K562 (cell line): ENCODE results near the gene JPH2. TPM values are rescaled to one million over a fixed set of nuclear protein-coding genes. Genes with fewer than 3 reads are reported as not detected.

ENCODE experiments used
- ATAC-seq: fragments of 200-7000 bp; cut with Tn5 transposase; 3 replicates; pipeline ENCODE4 v1.9.1; 2020; ENCODE audit warnings: moderate library complexity
- BruUV-seq: library from RNA; stranded (reverse); fragments of 400-500 nt; replicated peaks from 2 replicates; lab custom pipeline; 2021; lab: Mats Ljungman, UMichigan
- CTCF ChIA-PET: fragments of 300-600 bp; formaldehyde crosslinking; extraction: SDS; loops from one replicate; lab custom pipeline; 2021; ENCODE audit warnings: low intra/inter-chr PET ratio; lab: Yijun Ruan, JAX
- POLR2A ChIA-PET: fragments of 300-600, 350-650 bp; sonication (Branson Sonifier 250); formaldehyde crosslinking; extraction: SDS; loops from one replicate; lab custom pipeline; 2021; ENCODE audit warnings: antibody characterized with exemption, inconsistent platforms; lab: Yijun Ruan, JAX
- DNase-seq, 4 experiments: peaks; one replicate each; pipeline versions ENCODE4 v3.0.0 to v3.0.0-alpha.2; 2011 to 2018; ENCODE audit warnings: low spot score in 3 of 4, mixed read lengths in 3 of 4; ENCODE audit errors: extremely low read depth in 1 of 4
- FAIRE-seq: peaks from 2 replicates; lab custom pipeline; 2011; peaks lifted over from hg19 to GRCh38; lab: Jason Lieb, UNC
- H2AFZ ChIP-seq: 2 replicates; pipeline ENCODE4 v1.6.0; 2011; ENCODE audit warnings: low read depth, low read length, control low read depth, inconsistent platforms
- H3K27ac ChIP-seq: fragments of 200-600 bp; 3 replicates; pipeline ENCODE4 v1.8.0; 2011; ENCODE audit warnings: low read depth, mild to moderate bottlenecking, control low read depth, inconsistent platforms, low read length, moderate library complexity, mixed read lengths; ENCODE audit errors: extremely low read depth
- H3K27me3 ChIP-seq, 2 experiments: fragments of 300-600 bp in 1 of 2; 2 replicates in 1 of 2; 3 replicates in 1 of 2; pipeline versions ENCODE4 v1.6.0 to v1.8.0; 2011; ENCODE audit warnings: inconsistent platforms in 2 of 2, low read length in 2 of 2, mild to moderate bottlenecking in 1 of 2, mixed read lengths in 1 of 2, moderate library complexity in 1 of 2; ENCODE audit not compliant: control insufficient read depth in 2 of 2, insufficient read depth in 2 of 2
- H3K36me3 ChIP-seq: fragments of 300-600 bp; 3 replicates; pipeline ENCODE4 v1.8.0; 2011; ENCODE audit warnings: mild to moderate bottlenecking, low read length, inconsistent platforms; ENCODE audit not compliant: control insufficient read depth, insufficient read depth
- H3K4me1 ChIP-seq, 2 experiments: fragments of 200-600 bp in 1 of 2; replicated peaks in 1 of 2; 2 replicates in 1 of 2; 3 replicates in 1 of 2; pipeline versions ENCODE4 v1.5.1 to v1.8.0; 2011; ENCODE audit warnings: inconsistent platforms in 2 of 2, low read length in 2 of 2, mild to moderate bottlenecking in 1 of 2, mixed read lengths in 1 of 2, moderate library complexity in 1 of 2; ENCODE audit not compliant: control insufficient read depth in 2 of 2, insufficient read depth in 2 of 2
- H3K4me2 ChIP-seq: 2 replicates; pipeline ENCODE4 v1.6.1; 2011; ENCODE audit warnings: low read length, control low read depth, inconsistent platforms, mixed read lengths; ENCODE audit not compliant: insufficient read depth
- H3K4me3 ChIP-seq: fragments of 200-600 bp; sonication (generic), shearing (Covaris generic); 2 replicates; pipeline ENCODE4 v1.5.1; 2016; ENCODE audit warnings: control low read depth, inconsistent platforms
- H3K79me2 ChIP-seq: fragments of 200-600 bp; 3 replicates; pipeline ENCODE4 v1.8.0; 2011; ENCODE audit warnings: low read length, inconsistent platforms; ENCODE audit not compliant: control insufficient read depth, insufficient read depth
- H3K9ac ChIP-seq, 2 experiments: 2 replicates each; pipeline versions ENCODE4 v1.6.0 to v1.6.1; 2011; ENCODE audit warnings: low read depth in 2 of 2, low read length in 2 of 2, control low read depth in 1 of 2, inconsistent platforms in 1 of 2, mild to moderate bottlenecking in 1 of 2, mixed read lengths in 1 of 2; ENCODE audit not compliant: insufficient read depth in 1 of 2
- H3K9me1 ChIP-seq: one replicate; pipeline ENCODE4 v1.6.0; 2011; ENCODE audit warnings: inconsistent platforms, mild to moderate bottlenecking, low read length, moderate library complexity; ENCODE audit not compliant: control insufficient read depth, insufficient read depth
- H3K9me3 ChIP-seq: replicated peaks from 2 replicates; pipeline ENCODE4 v1.5.1; 2011; ENCODE audit warnings: low read depth, low read length, inconsistent platforms; ENCODE audit not compliant: control insufficient read depth, insufficient read depth
- H4K20me1 ChIP-seq: replicated peaks from 2 replicates; pipeline ENCODE4 v1.6.1; 2011; ENCODE audit warnings: low read length, inconsistent platforms, mixed read lengths; ENCODE audit not compliant: control insufficient read depth, insufficient read depth
- ARID1B ChIP-seq: fragments of 450-650 bp; IDR thresholded peaks from 2 replicates; pipeline ENCODE4 v1.6.1; 2016; ENCODE audit warnings: antibody characterized with exemption, mild to moderate bottlenecking, inconsistent platforms
- CTBP1 ChIP-seq: fragments of 450-650 bp; IDR thresholded peaks from 2 replicates; pipeline ENCODE4 v1.6.1; 2016; ENCODE audit warnings: borderline replicate concordance
- ELK1 ChIP-seq: sonication (generic); formaldehyde crosslinking; IDR thresholded peaks from 2 replicates; pipeline ENCODE4 v1.8.1; 2022; ENCODE audit warnings: missing genetic modification reagents
- ETV1 ChIP-seq: fragments of 450-650 bp; conservative IDR thresholded peaks from 2 replicates; pipeline ENCODE4 v1.6.1; 2016; ENCODE audit warnings: missing genetic modification characterization, control low read depth, low read depth, missing compliant biosample characterization
- ILK ChIP-seq: fragments of 450-650 bp; IDR thresholded peaks from 2 replicates; pipeline ENCODE4 v1.6.1; 2016; ENCODE audit warnings: missing genetic modification characterization, low read depth, mild to moderate bottlenecking, missing compliant biosample characterization, moderate library complexity, borderline replicate concordance
- MCM3 ChIP-seq: fragments of 450-650 bp; IDR thresholded peaks from 2 replicates; pipeline ENCODE4 v1.6.1; 2016
- NFE2 ChIP-seq: IDR thresholded peaks from 2 replicates; pipeline ENCODE4 v1.6.1; 2014; ENCODE audit warnings: antibody characterized with exemption, low read depth
- NFRKB ChIP-seq: fragments of 450-650 bp; IDR thresholded peaks from 2 replicates; pipeline ENCODE4 v1.6.1; 2016; ENCODE audit warnings: low read depth
- PURB ChIP-seq: sonication (generic); formaldehyde crosslinking; IDR thresholded peaks from 2 replicates; pipeline ENCODE4 v1.9.0; 2021; ENCODE audit warnings: low read depth, mild to moderate bottlenecking, missing genetic modification reagents
- SIN3A ChIP-seq, 2 experiments: fragments of 150-350 bp in 1 of 2; IDR thresholded peaks; 2 replicates each; pipeline ENCODE4 v1.6.1; 2011 to 2016; ENCODE audit warnings: borderline replicate concordance in 2 of 2, low read depth in 2 of 2, low read length in 2 of 2, mild to moderate bottlenecking in 2 of 2, moderate library complexity in 2 of 2; ENCODE audit not compliant: control insufficient read depth in 1 of 2
- SIRT6 ChIP-seq: IDR thresholded peaks from one replicate; pipeline ENCODE4 v1.6.1; 2012; ENCODE audit warnings: low read depth, mild to moderate bottlenecking, control low read depth, inconsistent platforms, low read length, moderate library complexity
- TBL1XR1 ChIP-seq, 2 experiments: IDR thresholded peaks; 2 replicates each; pipeline ENCODE4 v1.6.1; 2012; ENCODE audit warnings: improper control_type of control experiment in 2 of 2, low read length in 2 of 2, mild to moderate bottlenecking in 1 of 2
- ZNF707 ChIP-seq: fragments of 250-450 bp; sonication (Bioruptor Pico); conservative IDR thresholded peaks from 2 replicates; pipeline ENCODE4 v1.8.0; 2022; ENCODE audit warnings: inconsistent platforms, mild to moderate bottlenecking, moderate library complexity
- WGBS: fragments of 100-300 bp; shearing (Covaris generic); methylation state at CpG from one replicate; pipeline ENCODE4 v1.1.6; 2016; ENCODE audit warnings: low coverage, mixed read lengths; ENCODE audit not compliant: insufficient coverage; ENCODE audit errors: missing lambda C conversion rate; 5-methylcytosine and 5-hydroxymethylcytosine counted together
- in situ Hi-C: fragments of 300-500 bp; cut with MboI; formaldehyde crosslinking; loops from 4 replicates; pipeline ENCODE4 v1.15.0; 2018; ENCODE audit warnings: inconsistent platforms, mixed read lengths
- intact Hi-C: fragments of 100-400 bp; cut with micrococcal nuclease; formaldehyde crosslinking; loops from 2 replicates; pipeline ENCODE4 v1.14.2; 2022
- polyA plus RNA-seq, 8 experiments: library from polyadenylated mRNA; depleted of rRNA in 4 of 8; stranded (reverse) in 5 of 8; unstranded in 3 of 8; fragments of >200 nt; fragmentation: Nextera tagmentation in 2 of 8; fragmentation: Illumina TruSeq in 1 of 8; extraction: Ambion mirVana in 2 of 8; extraction: Trizol in 1 of 8; gene quantifications; 2 replicates each; pipeline versions ENCODE4 v1.2.1 to v1.2.3, GENCODE V29; 2011 to 2014; ENCODE audit warnings: inconsistent platforms in 1 of 8, missing spikeins in 1 of 8
- total RNA-seq, 7 experiments: library from RNA; depleted of rRNA in 6 of 7; stranded (reverse); fragments of >200 nt in 6 of 7; fragmentation: Illumina TruSeq in 2 of 7; extraction: Trizol in 2 of 7; gene quantifications; 2 replicates each; pipeline versions ENCODE4 v1.2.1 to v1.2.3, GENCODE V29; 2011 to 2021; ENCODE audit warnings: low replicate concordance in 1 of 7
- TF ChIP-seq, protein P1 (sequence below): sonication (generic); formaldehyde crosslinking; IDR thresholded peaks from 2 replicates; pipeline ENCODE4 v1.8.0; 2022; ENCODE audit warnings: mild to moderate bottlenecking, missing genetic modification reagents
- TF ChIP-seq, protein P2 (sequence below): fragments of 250-450 bp; sonication (Bioruptor Pico); IDR thresholded peaks from 2 replicates; pipeline ENCODE4 v1.8.0; 2022; ENCODE audit warnings: inconsistent platforms, mild to moderate bottlenecking, moderate library complexity, borderline replicate concordance

The JPH2 gene
- total and polyA plus RNA-seq, 9 of the 15 experiments (the other 6 are each of a cell fraction or from before 2014, with no cell fraction given) = not detected

GRCh38 chr20:44206132-44206531 is 19.1 kb upstream of the JPH2 start (continued):
- TF ChIP-seq ELK1 (CRISPR knock-in tag) (no peak), ILK (tag) (no peak), TBL1XR1 (IDR thresholded peaks at IDR 0.05; ENCODE audit: low read length in 2 of 2) (no peak), ETV1 (tag) (no peak)
- TF ChIP-seq, protein P1, sequence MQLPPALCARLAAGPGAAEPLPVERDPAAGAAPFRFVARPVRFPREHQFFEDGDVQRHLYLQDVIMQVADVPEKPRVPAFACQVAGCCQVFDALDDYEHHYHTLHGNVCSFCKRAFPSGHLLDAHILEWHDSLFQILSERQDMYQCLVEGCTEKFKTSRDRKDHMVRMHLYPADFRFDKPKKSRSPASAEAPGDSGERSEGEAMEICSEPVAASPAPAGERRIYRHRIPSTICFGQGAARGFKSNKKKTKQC (CRISPR knock-in tag) = no peak

GRCh38 chr20:44204832-44205215 is 17.8 kb upstream of the JPH2 start:
- TF ChIP-seq ARID1B (no peak), PURB (CRISPR knock-in tag) (no peak), MCM3 (no peak), SIN3A (IDR thresholded peaks at IDR 0.05; ENCODE audit: borderline replicate concordance in 2 of 2, control insufficient read depth in 1 of 2, low read depth in 2 of 2, low read length in 2 of 2) (no peak), SIRT6 (no peak), NFE2 (no peak), NFRKB (no peak), CTBP1 (no peak), ZNF707 (CRISPR knock-in tag) (no peak)
- TF ChIP-seq, protein P2, sequence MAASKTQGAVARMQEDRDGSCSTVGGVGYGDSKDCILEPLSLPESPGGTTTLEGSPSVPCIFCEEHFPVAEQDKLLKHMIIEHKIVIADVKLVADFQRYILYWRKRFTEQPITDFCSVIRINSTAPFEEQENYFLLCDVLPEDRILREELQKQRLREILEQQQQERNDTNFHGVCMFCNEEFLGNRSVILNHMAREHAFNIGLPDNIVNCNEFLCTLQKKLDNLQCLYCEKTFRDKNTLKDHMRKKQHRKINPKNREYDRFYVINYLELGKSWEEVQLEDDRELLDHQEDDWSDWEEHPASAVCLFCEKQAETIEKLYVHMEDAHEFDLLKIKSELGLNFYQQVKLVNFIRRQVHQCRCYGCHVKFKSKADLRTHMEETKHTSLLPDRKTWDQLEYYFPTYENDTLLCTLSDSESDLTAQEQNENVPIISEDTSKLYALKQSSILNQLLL (CRISPR knock-in tag) = no peak
- Histone ChIP-seq H3K9me1 (no peaks in the 10 kb centered on the region), H4K20me1 (0 out of 2 replicates have a peak, but pooled peaks cover 4% of the 10 kb centered on the region), H2AFZ (no peak overlapping the region), H3K4me1 (peaks cover 13 to 23% of the 10 kb centered on the region in 2 experiments), H3K4me3 (no peak overlapping the region), H3K36me3 (peaks cover 56% of the 10 kb centered on the region), H3K27me3 (no peaks in the 10 kb centered on the region), H3K79me2 (peaks cover 42% of the 10 kb centered on the region), H3K9me3 (no peaks in the 10 kb centered on the region), H3K4me2 (no peak overlapping the region), H3K27ac (peak overlapping the region; percentile 75; the same call in 2 of the 3 replicates), H3K9ac (no peak overlapping the region)
- 85% methylated on average over 10 of the region's 10 CpGs for WGBS
- CTCF ChIA-PET = no interaction called here
- intact Hi-C loops = no loop called here
- no peak for ATAC-seq
- no peak for DNase-seq
- no peak for FAIRE-seq
- BruUV-seq = no TSS peak
- POLR2A ChIA-PET = interaction anchor here (0.7 kb wide), 1 partner anchor 14 kb away, joined by 4 read pairs; no protein-coding TSS in a partner anchor
- in situ Hi-C loops = no loop called here
